Measurements from ENCODE around the gene ANO2.

ANO2 gene

DNA sequence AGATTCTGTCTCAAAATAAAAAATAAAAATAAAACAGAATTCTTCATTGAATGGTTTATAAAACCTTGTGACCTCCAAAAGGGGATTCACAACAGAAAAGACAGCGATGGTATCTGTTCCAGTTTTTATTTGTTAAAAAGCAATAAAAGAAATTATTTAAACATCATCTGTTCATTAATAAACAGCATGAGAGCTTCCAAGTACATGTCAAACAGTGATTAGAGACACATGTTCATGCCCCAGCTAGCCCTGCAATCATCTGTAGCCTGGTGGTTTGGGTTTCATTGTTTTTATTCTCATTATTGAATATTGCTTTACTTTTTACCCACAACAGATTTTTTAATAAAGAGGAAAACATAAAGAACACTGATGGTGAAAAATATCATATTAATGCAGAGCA is 173.3 kb downstream of the ANO2 start:
- Histone ChIP-seq H3K4me1 (ENCODE audit: low read length) (no peaks in the 10 kb centered on the region), H3K9me3 (ENCODE audit: insufficient read depth, low read length) (no peaks in the 10 kb centered on the region), H3K27ac (ENCODE audit: low read length) (no peak overlapping the region), H3K9ac (ENCODE audit: low read length) (no peak overlapping the region), H3K79me2 (ENCODE audit: low read length) (no peaks in the 10 kb centered on the region), H4K20me1 (ENCODE audit: insufficient read depth, low read length) (no peaks in the 10 kb centered on the region), H2AFZ (ENCODE audit: low read depth, low read length) (no peak overlapping the region), H3K36me3 (replicated peaks; ENCODE audit: low read depth, low read length) (no peaks in the 10 kb centered on the region), H3K4me3 (ENCODE audit: low read length) (no peak overlapping the region), H3K4me2 (ENCODE audit: low read length) (no peak overlapping the region), H3K27me3 (ENCODE audit: low read depth, low read length) (peaks cover 19% of the 10 kb centered on the region; the same call in 1 of the 2 replicates)
- TF ChIP-seq, protein P1, sequence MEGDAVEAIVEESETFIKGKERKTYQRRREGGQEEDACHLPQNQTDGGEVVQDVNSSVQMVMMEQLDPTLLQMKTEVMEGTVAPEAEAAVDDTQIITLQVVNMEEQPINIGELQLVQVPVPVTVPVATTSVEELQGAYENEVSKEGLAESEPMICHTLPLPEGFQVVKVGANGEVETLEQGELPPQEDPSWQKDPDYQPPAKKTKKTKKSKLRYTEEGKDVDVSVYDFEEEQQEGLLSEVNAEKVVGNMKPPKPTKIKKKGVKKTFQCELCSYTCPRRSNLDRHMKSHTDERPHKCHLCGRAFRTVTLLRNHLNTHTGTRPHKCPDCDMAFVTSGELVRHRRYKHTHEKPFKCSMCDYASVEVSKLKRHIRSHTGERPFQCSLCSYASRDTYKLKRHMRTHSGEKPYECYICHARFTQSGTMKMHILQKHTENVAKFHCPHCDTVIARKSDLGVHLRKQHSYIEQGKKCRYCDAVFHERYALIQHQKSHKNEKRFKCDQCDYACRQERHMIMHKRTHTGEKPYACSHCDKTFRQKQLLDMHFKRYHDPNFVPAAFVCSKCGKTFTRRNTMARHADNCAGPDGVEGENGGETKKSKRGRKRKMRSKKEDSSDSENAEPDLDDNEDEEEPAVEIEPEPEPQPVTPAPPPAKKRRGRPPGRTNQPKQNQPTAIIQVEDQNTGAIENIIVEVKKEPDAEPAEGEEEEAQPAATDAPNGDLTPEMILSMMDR (IDR thresholded peaks at IDR 0.05; ENCODE audit: low read depth, low read length): no peak
- no peak for TF ChIP-seq EZH2phosphoT487 (IDR thresholded peaks at IDR 0.05; ENCODE audit: low read depth)

DNA sequence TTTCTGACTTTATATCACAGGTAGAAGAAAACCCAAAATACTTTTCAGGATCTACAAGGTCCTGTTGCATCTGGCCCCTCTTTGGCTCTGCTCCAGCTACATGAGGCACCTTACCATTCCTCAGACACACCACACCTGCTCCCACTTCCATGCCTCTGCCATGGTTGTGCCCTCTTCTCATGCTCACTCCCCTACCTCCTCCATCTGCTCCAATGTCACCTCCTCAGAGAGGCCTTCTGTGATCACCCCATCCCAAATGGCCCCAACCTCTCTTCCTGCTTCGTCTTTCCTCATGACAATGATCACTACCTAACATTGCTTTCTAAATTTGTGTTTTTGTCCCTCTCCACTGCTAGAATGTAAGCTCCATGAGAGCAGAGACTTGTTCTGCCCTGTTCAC is 174.3 kb downstream of the ANO2 start:
- H3K27ac ChIP-seq (ENCODE audit: low read length): no peak overlapping the region
- H3K4me3 ChIP-seq (ENCODE audit: low read length): no peak overlapping the region
- H3K79me2 ChIP-seq (ENCODE audit: low read length): no peaks in the 10 kb centered on the region
- H2AFZ ChIP-seq (ENCODE audit: low read depth, low read length): no peak overlapping the region
- no peak overlapping the region for H3K9ac ChIP-seq (ENCODE audit: low read length)
- TF ChIP-seq, protein P1 (IDR thresholded peaks at IDR 0.05; ENCODE audit: low read depth, low read length): no peak
- no peak for TF ChIP-seq EZH2phosphoT487 (IDR thresholded peaks at IDR 0.05; ENCODE audit: low read depth)
- H3K4me1 ChIP-seq (ENCODE audit: low read length): no peaks in the 10 kb centered on the region
- H3K4me2 ChIP-seq (ENCODE audit: low read length): no peak overlapping the region
- H3K36me3 ChIP-seq (replicated peaks; ENCODE audit: low read depth, low read length): no peaks in the 10 kb centered on the region
- H3K27me3 ChIP-seq (ENCODE audit: low read depth, low read length): peaks cover 11% of the 10 kb centered on the region; the same call in 1 of the 2 replicates
- no peaks in the 10 kb centered on the region for H3K9me3 ChIP-seq (ENCODE audit: insufficient read depth, low read length)
- H4K20me1 ChIP-seq (ENCODE audit: insufficient read depth, low read length): no peaks in the 10 kb centered on the region

DNA sequence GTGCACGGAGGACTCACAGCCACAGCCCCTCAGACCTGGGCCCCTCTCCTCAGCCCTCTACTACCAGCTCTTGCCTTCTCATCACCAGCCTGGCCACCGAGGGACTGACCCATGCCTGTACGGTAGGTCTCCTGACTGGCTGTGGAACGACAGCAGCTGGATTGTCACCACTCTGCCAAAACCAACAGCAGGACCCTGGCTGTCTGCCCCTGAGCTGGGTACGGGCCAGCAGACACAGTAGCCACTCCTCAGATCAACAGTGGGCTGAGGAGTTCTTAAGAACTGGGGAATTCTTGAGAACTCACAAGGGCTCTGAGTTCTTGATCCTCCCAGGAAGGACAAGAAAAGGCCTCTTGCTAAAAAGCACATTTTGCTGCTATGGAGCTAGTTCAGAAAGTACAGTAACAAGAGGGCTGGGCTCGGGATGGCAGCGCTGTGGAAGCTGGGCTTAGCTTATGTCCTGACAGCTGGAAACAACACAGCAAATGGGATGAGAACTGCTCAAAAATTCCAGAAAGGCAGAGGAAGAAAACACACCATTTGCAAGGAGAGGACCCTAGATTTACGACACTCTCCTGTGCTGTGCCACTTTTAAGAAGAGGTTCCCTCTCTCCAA is 176.4 kb downstream of the ANO2 start:
- H2AFZ ChIP-seq (ENCODE audit: low read depth, low read length): no peak overlapping the region
- no peaks in the 10 kb centered on the region for H3K9me3 ChIP-seq (ENCODE audit: insufficient read depth, low read length)

DNA sequence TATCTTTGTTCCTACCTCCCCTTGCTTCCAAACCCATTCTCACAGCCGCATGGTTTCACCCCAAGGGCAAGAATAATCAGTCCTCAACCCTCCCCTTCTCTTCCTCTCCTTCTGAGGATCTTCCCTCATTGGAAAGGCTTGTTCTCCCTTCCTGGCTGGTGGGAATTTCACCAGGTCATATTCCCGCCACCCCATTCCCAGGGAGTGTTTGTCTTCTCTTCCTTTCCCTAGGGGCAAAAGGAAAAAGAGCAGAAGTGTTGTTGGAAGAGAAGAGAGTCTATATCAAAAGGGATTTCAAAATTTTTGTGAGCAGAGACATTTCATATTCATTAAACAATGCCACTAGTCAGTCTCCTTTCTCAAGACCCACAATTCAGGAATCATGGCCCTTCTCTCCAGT is 176.9 kb downstream of the ANO2 start:
- H4K20me1 ChIP-seq (ENCODE audit: insufficient read depth, low read length): no peaks in the 10 kb centered on the region
- H3K9me3 ChIP-seq (ENCODE audit: insufficient read depth, low read length): no peaks in the 10 kb centered on the region
- H3K27ac ChIP-seq (ENCODE audit: low read length): no peak overlapping the region
- no peaks in the 10 kb centered on the region for H3K4me1 ChIP-seq (ENCODE audit: low read length)
- no peak for TF ChIP-seq EZH2phosphoT487 (IDR thresholded peaks at IDR 0.05; ENCODE audit: low read depth)
- TF ChIP-seq, protein P1 (IDR thresholded peaks at IDR 0.05; ENCODE audit: low read depth, low read length): no peak
- no peak overlapping the region for H3K4me2 ChIP-seq (ENCODE audit: low read length)
- H3K36me3 ChIP-seq (replicated peaks; ENCODE audit: low read depth, low read length): no peaks in the 10 kb centered on the region
- H3K4me3 ChIP-seq (ENCODE audit: low read length): no peak overlapping the region
- no peaks in the 10 kb centered on the region for H3K79me2 ChIP-seq (ENCODE audit: low read length)
- H2AFZ ChIP-seq (ENCODE audit: low read depth, low read length): no peak overlapping the region
- peaks cover 7% of the 10 kb centered on the region; the same call in 1 of the 2 replicates for H3K27me3 ChIP-seq (ENCODE audit: low read depth, low read length)
- no peak overlapping the region for H3K9ac ChIP-seq (ENCODE audit: low read length)

More for the DNA sequence above, 176.4 kb downstream of the ANO2 start:
- TF ChIP-seq EZH2phosphoT487 (IDR thresholded peaks at IDR 0.05; ENCODE audit: low read depth): no peak
- TF ChIP-seq, protein P1 (IDR thresholded peaks at IDR 0.05; ENCODE audit: low read depth, low read length): no peak
- no peak overlapping the region for H3K4me3 ChIP-seq (ENCODE audit: low read length)
- H4K20me1 ChIP-seq (ENCODE audit: insufficient read depth, low read length): no peaks in the 10 kb centered on the region
- H3K27me3 ChIP-seq (ENCODE audit: low read depth, low read length): peaks cover 12% of the 10 kb centered on the region; the same call in 1 of the 2 replicates
- H3K4me2 ChIP-seq (ENCODE audit: low read length): no peak overlapping the region
- no peaks in the 10 kb centered on the region for H3K36me3 ChIP-seq (replicated peaks; ENCODE audit: low read depth, low read length)
- H3K9ac ChIP-seq (ENCODE audit: low read length): no peak overlapping the region
- no peak overlapping the region for H3K27ac ChIP-seq (ENCODE audit: low read length)
- no peaks in the 10 kb centered on the region for H3K4me1 ChIP-seq (ENCODE audit: low read length)
- H3K79me2 ChIP-seq (ENCODE audit: low read length): no peaks in the 10 kb centered on the region
